Measurements from ENCODE around the gene SNCAIP.

GRCh38 chr5:122485226-122485625 is 173.2 kb downstream of the SNCAIP start:
- TF ChIP-seq POLR2A (IDR thresholded peaks at IDR 0.05), result no peak
- no peak for TF ChIP-seq CTCF (IDR thresholded peaks at IDR 0.05)

Measured in suprapubic skin (tissue), 3 donors.